SU-DHL-6 (cell line): ENCODE results near the gene CTDP1.

ENCODE experiments used
- H2AFZ ChIP-seq: fragments of 200-600 bp; sonication (generic); 2 replicates; pipeline ENCODE4 v1.6.1; 2014; ENCODE audit warnings: low read depth, mild to moderate bottlenecking, moderate library complexity, mixed read lengths, antibody characterized with exemption, low read length; ENCODE audit not compliant: severe bottlenecking
- H3F3A ChIP-seq: fragments of 200-600 bp; shearing (Covaris generic); 2 replicates; pipeline ENCODE4 v1.6.0; 2016; ENCODE audit warnings: antibody characterized with exemption, mild to moderate bottlenecking; ENCODE audit not compliant: insufficient read depth
- H3K27ac ChIP-seq: fragments of 200-600 bp; sonication (generic); 2 replicates; pipeline ENCODE4 v1.5.1; 2016; ENCODE audit warnings: low read depth, mild to moderate bottlenecking, low read length, moderate library complexity, mixed read lengths
- H3K27me3 ChIP-seq: fragments of 200-600 bp; sonication (generic), shearing (Covaris generic); 2 replicates; pipeline ENCODE4 v1.6.0; 2014; ENCODE audit warnings: mild to moderate bottlenecking, low read length
- H3K36me3 ChIP-seq: fragments of 200-600 bp; sonication (generic); 2 replicates; pipeline ENCODE4 v1.6.1; 2014; ENCODE audit warnings: mild to moderate bottlenecking, low read length, mixed read lengths
- H3K4me2 ChIP-seq: fragments of 300-600, 200-600 bp; shearing (Covaris generic), sonication (generic); 2 replicates; pipeline ENCODE4 v1.6.0; 2014; ENCODE audit warnings: low read length, low read depth, mild to moderate bottlenecking; ENCODE audit not compliant: poor library complexity, severe bottlenecking
- H3K4me3 ChIP-seq: fragments of 200-600 bp; sonication (generic); 2 replicates; pipeline ENCODE4 v1.5.1; 2014; ENCODE audit warnings: antibody characterized with exemption, low read length, mild to moderate bottlenecking, mixed read lengths; ENCODE audit not compliant: insufficient read depth, poor library complexity, severe bottlenecking
- H3K79me2 ChIP-seq: fragments of 200-600 bp; sonication (generic); 2 replicates; pipeline ENCODE4 v1.6.1; 2014; ENCODE audit warnings: mild to moderate bottlenecking, low read length, moderate library complexity; ENCODE audit not compliant: insufficient read depth
- H3K9ac ChIP-seq: fragments of 200-600 bp; sonication (generic); 2 replicates; pipeline ENCODE4 v1.7.0; 2014; ENCODE audit warnings: mild to moderate bottlenecking, low read length
- H3K9me2 ChIP-seq: fragments of 200-600 bp; sonication (generic); replicated peaks from 2 replicates; pipeline ENCODE4 v1.6.1; 2014; ENCODE audit warnings: low read length; ENCODE audit not compliant: insufficient read depth
- H3K9me3 ChIP-seq: fragments of 200-600 bp; sonication (generic); 2 replicates; pipeline ENCODE4 v1.6.1; 2014; ENCODE audit warnings: low read length, mixed read lengths; ENCODE audit not compliant: insufficient read depth
- H4K20me1 ChIP-seq: fragments of 200-600 bp; sonication (generic); 2 replicates; pipeline ENCODE4 v1.6.1; 2014; ENCODE audit warnings: low read depth, mild to moderate bottlenecking, antibody characterized with exemption, low read length, moderate library complexity, mixed read lengths
- CTCF ChIP-seq: fragments of 200-600 bp; sonication (generic); IDR thresholded peaks from one replicate; pipeline ENCODE4 v1.5.1; 2017; ENCODE audit warnings: antibody characterized with exemption, mild to moderate bottlenecking, low read length, moderate library complexity; ENCODE audit not compliant: insufficient read depth, poor library complexity, severe bottlenecking
- EZH2phosphoT487 ChIP-seq: fragments of 200-600 bp; sonication (generic), shearing (Covaris generic); conservative IDR thresholded peaks from 2 replicates; pipeline ENCODE4 v1.6.1; 2018; ENCODE audit warnings: mild to moderate bottlenecking, antibody characterized with exemption, low read length, moderate library complexity, mixed read lengths

CTDP1 gene

GRCh38 chr18:79784965-79785770, 105.6 kb downstream of the CTDP1 start:
- H4K20me1 ChIP-seq = no peaks in the 10 kb centered on the region
- H3K9me2 ChIP-seq = no peaks in the 10 kb centered on the region
- no peak overlapping the region for H3K4me2 ChIP-seq

GRCh38 chr18:79785831-79786230, 106.2 kb downstream of the CTDP1 start:
- Histone ChIP-seq H3F3A (no peaks in the 10 kb centered on the region), H4K20me1 (no peaks in the 10 kb centered on the region), H3K9me3 (no peaks in the 10 kb centered on the region), H3K4me2 (no peak overlapping the region), H3K36me3 (no peaks in the 10 kb centered on the region), H3K9me2 (no peaks in the 10 kb centered on the region), H3K27me3 (no peaks in the 10 kb centered on the region), H3K9ac (no peak overlapping the region), H3K27ac (no peak overlapping the region), H2AFZ (no peak overlapping the region), H3K79me2 (no peaks in the 10 kb centered on the region), H3K4me3 (no peak overlapping the region)
- TF ChIP-seq CTCF = no peak
- TF ChIP-seq EZH2phosphoT487 = no peak

More at GRCh38 chr18:79784965-79785770, 105.6 kb downstream of the CTDP1 start:
- Histone ChIP-seq H3K9me3 (no peaks in the 10 kb centered on the region), H3K79me2 (no peaks in the 10 kb centered on the region), H3K27me3 (no peaks in the 10 kb centered on the region), H3K36me3 (no peaks in the 10 kb centered on the region), H3K4me3 (no peak overlapping the region), H3F3A (no peaks in the 10 kb centered on the region), H3K9ac (no peak overlapping the region), H3K27ac (no peak overlapping the region), H2AFZ (no peak overlapping the region)
- TF ChIP-seq EZH2phosphoT487 (no peak), CTCF (no peak)

GRCh38 chr18:79786304-79786703, 106.7 kb downstream of the CTDP1 start:
- no peak overlapping the region for H3K4me3 ChIP-seq
- no peak overlapping the region for H3K9ac ChIP-seq
- H3K27me3 ChIP-seq = no peaks in the 10 kb centered on the region
- no peak overlapping the region for H2AFZ ChIP-seq
- no peaks in the 10 kb centered on the region for H3K9me3 ChIP-seq
- no peaks in the 10 kb centered on the region for H4K20me1 ChIP-seq
- H3F3A ChIP-seq = no peaks in the 10 kb centered on the region
- no peaks in the 10 kb centered on the region for H3K9me2 ChIP-seq
- H3K79me2 ChIP-seq = no peaks in the 10 kb centered on the region
- no peak overlapping the region for H3K4me2 ChIP-seq
- no peaks in the 10 kb centered on the region for H3K36me3 ChIP-seq
- TF ChIP-seq EZH2phosphoT487 (no peak), CTCF (no peak)
- no peak overlapping the region for H3K27ac ChIP-seq
